Measurements from ENCODE around the gene ERC1.

Gene ERC1

DNA sequence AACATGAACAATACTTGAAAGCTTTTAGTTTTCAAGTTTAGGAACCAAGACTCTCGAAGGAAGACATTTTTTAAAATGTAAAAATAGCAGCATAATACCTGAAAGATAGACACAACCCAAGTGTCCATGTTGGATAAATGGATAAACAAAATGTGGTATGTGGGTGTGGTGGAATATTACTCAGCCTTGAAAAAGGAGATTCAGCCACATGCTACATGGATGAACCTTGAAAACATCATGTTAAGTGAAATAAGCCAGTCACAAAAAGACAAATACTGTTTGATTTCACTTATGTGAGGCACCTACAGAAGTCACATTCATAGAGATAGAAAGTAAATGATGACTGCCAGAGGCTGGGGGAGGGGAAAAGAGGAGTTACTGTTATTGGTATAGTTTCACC is 374.7 kb downstream of the ERC1 start:
- TF ChIP-seq POLR2A (IDR thresholded peaks at IDR 0.05; ENCODE audit: extremely low read depth, insufficient read length): no peak
- TF ChIP-seq, protein P1, sequence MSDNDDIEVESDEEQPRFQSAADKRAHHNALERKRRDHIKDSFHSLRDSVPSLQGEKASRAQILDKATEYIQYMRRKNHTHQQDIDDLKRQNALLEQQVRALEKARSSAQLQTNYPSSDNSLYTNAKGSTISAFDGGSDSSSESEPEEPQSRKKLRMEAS (IDR thresholded peaks at IDR 0.05; ENCODE audit: low read depth, low read length): no peak
- TF ChIP-seq, protein P2, sequence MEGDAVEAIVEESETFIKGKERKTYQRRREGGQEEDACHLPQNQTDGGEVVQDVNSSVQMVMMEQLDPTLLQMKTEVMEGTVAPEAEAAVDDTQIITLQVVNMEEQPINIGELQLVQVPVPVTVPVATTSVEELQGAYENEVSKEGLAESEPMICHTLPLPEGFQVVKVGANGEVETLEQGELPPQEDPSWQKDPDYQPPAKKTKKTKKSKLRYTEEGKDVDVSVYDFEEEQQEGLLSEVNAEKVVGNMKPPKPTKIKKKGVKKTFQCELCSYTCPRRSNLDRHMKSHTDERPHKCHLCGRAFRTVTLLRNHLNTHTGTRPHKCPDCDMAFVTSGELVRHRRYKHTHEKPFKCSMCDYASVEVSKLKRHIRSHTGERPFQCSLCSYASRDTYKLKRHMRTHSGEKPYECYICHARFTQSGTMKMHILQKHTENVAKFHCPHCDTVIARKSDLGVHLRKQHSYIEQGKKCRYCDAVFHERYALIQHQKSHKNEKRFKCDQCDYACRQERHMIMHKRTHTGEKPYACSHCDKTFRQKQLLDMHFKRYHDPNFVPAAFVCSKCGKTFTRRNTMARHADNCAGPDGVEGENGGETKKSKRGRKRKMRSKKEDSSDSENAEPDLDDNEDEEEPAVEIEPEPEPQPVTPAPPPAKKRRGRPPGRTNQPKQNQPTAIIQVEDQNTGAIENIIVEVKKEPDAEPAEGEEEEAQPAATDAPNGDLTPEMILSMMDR (IDR thresholded peaks at IDR 0.05; ENCODE audit: low read depth, low read length): no peak
- no peak for TF ChIP-seq MYC (IDR thresholded peaks at IDR 0.05; ENCODE audit: low read depth, low read length)
- no peak for DNase-seq (ENCODE audit: low read depth)
- H3K4me3 ChIP-seq (ENCODE audit: low read depth, low read length): no peak overlapping the region

DNA sequence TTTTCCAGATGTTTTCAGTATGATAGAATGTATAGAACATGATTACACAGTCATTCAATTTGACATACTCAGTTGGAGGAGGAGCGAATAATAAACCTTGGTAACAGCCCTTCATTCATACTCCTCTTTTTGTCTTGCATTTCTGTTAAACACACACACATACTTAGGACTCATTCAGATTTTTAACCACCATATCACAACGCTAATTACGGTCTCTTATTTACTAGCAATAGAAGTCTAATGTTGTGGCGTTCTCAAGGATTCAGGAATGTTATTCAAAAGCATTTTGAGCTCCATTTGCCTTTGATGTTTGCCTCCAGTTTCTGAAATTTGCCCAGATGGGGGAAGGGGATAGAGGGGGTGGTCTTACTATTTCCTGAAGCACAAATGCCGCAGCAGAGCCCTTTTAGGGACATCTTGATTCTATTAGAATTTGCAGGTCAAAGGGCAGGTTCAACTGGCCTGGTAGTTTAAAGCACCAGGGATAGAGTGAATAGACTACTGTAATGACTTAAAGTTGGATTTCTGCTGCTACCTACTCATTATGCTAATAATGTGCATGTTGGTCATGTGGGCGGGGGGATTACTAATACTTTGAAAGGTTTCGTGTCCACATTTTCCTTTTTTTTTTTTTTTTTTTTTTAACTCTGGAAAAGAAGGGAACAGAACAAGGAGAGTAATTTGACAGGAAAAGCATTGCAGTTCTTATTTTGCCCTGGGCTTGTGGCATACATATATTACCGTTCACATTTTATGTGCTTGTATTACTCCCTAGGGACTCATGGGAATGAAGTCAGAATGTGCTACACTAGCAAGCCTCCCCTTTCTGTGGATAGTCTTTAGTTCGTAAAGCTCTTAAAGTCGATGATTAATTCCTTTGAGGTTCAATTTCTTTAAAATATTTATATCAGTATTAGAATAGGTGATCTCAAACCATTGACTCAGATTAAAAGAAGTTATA is 376.6 kb downstream of the ERC1 start:
- no peak for TF ChIP-seq POLR2A (IDR thresholded peaks at IDR 0.05; ENCODE audit: extremely low read depth, insufficient read length)
- TF ChIP-seq, protein P2 (IDR thresholded peaks at IDR 0.05; ENCODE audit: low read depth, low read length): no peak
- TF ChIP-seq MYC (IDR thresholded peaks at IDR 0.05; ENCODE audit: low read depth, low read length): no peak
- TF ChIP-seq, protein P1 (IDR thresholded peaks at IDR 0.05; ENCODE audit: low read depth, low read length): no peak
- no peak overlapping the region for H3K4me3 ChIP-seq (ENCODE audit: low read depth, low read length)
- DNase-seq (ENCODE audit: low read depth): no peak

DNA sequence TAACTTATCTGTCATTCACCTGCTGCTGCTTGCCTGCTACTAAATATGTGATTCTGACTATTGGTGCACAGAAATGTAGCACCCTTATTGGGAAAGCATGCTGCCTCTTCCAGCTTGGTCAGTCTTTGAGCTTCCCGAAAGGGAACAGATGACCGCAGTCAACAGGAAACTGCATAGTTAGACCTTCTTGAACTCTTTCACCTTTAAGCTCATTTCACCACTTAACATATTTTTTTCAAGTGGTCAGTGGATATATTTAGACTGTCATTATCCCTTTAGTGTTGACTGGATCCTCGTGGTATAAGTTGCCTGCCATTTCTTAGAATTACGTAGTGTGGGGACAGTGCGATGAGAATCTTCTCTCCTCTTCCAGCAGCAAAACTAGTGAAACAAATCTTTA is 378.4 kb downstream of the ERC1 start:
- no peak overlapping the region for H3K4me3 ChIP-seq (ENCODE audit: low read depth, low read length)
- TF ChIP-seq POLR2A (IDR thresholded peaks at IDR 0.05; ENCODE audit: extremely low read depth, insufficient read length) (no peak), MYC (IDR thresholded peaks at IDR 0.05; ENCODE audit: low read depth, low read length) (no peak)
- TF ChIP-seq, protein P2 (IDR thresholded peaks at IDR 0.05; ENCODE audit: low read depth, low read length): no peak
- TF ChIP-seq, protein P1 (IDR thresholded peaks at IDR 0.05; ENCODE audit: low read depth, low read length): no peak
- DNase-seq (ENCODE audit: low read depth): no peak

DNA sequence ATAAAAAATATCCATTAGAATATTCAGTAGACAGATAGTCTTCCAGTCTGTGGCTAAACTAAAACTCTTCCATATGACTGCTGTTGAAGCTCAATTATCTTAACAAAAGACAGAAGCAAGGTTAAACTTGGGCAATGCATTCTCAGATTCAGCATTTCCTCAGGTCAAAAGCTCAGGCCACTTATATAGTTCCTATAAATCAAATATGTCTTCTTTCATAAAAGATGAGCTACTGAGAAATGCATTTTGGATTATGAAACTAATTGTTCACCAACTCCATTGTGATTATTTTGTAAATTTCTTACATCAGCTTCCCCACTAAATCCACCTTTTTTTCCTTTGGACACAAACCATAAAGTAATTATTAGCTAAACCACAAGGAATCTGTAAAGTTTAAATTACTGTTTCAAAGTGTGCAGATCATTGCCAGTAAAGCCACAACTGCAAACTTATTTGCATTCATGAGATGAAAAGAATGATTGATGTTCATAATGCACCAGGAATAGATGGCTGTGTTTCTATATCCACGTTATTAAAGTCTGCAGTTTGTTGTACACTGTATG is 379.0 kb downstream of the ERC1 start:
- H3K4me3 ChIP-seq (ENCODE audit: low read depth, low read length): no peak overlapping the region
- no peak for DNase-seq (ENCODE audit: low read depth)
- no peak for TF ChIP-seq MYC (IDR thresholded peaks at IDR 0.05; ENCODE audit: low read depth, low read length)
- TF ChIP-seq, protein P2 (IDR thresholded peaks at IDR 0.05; ENCODE audit: low read depth, low read length): no peak
- TF ChIP-seq, protein P1 (IDR thresholded peaks at IDR 0.05; ENCODE audit: low read depth, low read length): no peak
- TF ChIP-seq POLR2A (IDR thresholded peaks at IDR 0.05; ENCODE audit: extremely low read depth, insufficient read length): no peak

DNA sequence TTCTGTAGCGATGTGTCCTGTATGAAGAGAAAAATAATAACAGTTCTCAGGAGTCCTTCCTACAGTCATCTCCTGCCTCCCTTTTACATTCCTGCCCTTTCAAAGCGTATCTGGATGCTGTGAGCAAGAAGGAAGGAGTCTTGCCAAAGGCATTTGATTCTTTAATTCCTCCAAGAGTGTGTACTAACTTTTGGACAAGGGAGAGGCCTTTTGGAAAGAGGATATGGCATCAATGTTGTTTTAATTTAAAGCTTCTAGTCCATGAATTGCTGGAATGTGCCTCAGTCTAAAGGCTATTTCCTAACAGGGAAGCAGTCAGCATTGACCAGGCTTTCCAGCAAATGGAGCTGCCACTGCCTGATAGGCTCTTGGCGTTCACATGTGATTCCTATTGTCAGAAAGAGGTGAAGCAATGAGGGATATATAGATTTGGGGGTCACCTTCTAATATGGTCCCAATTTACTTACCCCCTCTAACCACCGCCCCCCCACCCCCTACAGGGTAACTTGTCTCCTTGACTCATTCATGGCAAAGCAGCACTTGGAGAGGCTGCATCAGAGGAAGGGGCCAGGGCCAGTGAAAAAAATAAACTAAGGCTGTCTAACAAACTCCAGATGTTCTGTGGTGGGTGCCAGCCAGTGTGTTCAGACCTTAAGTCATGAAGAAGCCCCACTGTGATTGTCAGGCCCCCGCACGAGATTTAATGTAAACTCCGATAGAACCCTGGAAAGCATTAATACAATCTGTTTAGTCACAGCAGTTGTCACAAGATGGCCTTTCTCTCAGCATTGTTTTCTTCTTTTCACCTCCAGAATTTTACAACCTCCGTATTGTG is 383.1 kb downstream of the ERC1 start:
- TF ChIP-seq, protein P2 (IDR thresholded peaks at IDR 0.05; ENCODE audit: low read depth, low read length): no peak
- TF ChIP-seq, protein P1 (IDR thresholded peaks at IDR 0.05; ENCODE audit: low read depth, low read length): no peak
- TF ChIP-seq MYC (IDR thresholded peaks at IDR 0.05; ENCODE audit: low read depth, low read length) (no peak), POLR2A (IDR thresholded peaks at IDR 0.05; ENCODE audit: extremely low read depth, insufficient read length) (no peak)
- no peak for DNase-seq (ENCODE audit: low read depth)
- no peak overlapping the region for H3K4me3 ChIP-seq (ENCODE audit: low read depth, low read length)

Measured in NB4 (cell line).